ENCODE data around the gene RUVBL2. TPM values are rescaled to one million over a fixed set of nuclear protein-coding genes. Genes with fewer than 3 reads are reported as not detected.
"Not testable (repeated sequence)": the region's sequence is repeated elsewhere in the genome, so short reads cannot be mapped to it uniquely, and the experiment has no call there.

RUVBL2 gene
- total RNA-seq, 1 experiment from 2014 or later = 566 TPM

DNA sequence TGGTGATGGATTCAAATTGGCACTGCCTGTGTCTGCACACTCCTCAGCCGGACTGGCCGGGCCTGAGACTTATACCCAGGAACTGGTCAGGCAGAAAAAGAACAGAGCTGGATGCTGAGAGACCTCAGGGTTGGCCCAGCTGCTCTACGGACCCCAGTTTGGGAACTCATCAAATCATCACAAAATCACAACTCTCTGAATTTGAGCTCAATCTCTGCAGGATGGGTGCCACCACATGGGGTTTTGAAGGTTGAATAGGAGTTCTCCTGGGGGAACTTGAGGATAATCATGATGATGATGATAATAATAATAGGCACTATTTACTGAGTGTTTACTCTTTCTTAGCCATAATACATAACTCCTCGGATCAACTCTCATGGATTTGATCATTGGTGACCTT, 49.0 kb downstream of the RUVBL2 start:
- not testable (repeated sequence) for DNase-seq (ENCODE audit: low spot score)

DNA sequence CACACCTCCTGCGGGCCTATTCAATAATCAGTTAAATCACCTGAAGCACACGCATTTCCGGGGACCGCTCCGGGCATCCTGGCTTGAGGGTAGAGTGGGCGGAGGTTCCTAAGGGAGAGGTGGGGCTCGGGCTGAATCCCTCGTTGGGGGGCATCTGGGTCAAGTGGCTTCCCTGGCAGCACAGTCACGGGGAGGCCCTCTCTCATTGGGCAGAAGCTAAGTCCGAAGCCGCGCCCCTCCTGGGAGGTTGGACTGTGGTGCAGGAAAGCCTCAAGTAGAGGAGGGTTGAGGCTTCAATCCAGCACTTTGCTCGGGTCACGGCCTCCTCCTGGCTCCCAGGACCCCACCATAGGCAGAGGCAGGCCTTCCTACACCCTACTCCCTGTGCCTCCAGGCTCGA, 49.9 kb downstream of the RUVBL2 start, which contains the start of gene CGB5:
Gene CGB5 (plus strand): TSS at position 301 of the 400 bp plus-strand sequence. CDS start 362 bp downstream, outside the sequence.
- DNase-seq (ENCODE audit: low spot score) = not testable (repeated sequence)

DNA sequence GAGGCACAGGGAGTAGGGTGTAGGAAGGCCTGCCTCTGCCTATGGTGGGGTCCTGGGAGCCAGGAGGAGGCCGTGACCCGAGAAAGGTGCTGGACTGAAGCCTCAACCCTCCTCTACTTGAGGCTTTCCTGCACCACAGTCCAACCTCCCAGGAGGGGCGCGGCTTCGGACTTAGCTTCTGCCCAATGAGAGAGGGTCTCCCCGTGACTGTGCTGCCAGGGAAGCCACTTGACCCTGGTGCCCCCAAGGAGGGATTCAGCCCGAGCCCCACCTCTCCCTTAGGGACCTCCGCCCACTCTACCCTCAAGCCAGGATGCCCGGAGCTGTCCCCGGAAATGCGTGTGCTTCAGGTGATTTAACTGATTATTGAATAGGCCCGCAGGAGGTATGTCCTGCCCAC, 55.3 kb downstream of the RUVBL2 start, which contains the start of gene CGB8:
Gene CGB8 (minus strand): TSS at position 101 of the 400 bp plus-strand sequence. CDS start 372 bp downstream, outside the sequence.
- not testable (repeated sequence) for DNase-seq (ENCODE audit: low spot score)

DNA sequence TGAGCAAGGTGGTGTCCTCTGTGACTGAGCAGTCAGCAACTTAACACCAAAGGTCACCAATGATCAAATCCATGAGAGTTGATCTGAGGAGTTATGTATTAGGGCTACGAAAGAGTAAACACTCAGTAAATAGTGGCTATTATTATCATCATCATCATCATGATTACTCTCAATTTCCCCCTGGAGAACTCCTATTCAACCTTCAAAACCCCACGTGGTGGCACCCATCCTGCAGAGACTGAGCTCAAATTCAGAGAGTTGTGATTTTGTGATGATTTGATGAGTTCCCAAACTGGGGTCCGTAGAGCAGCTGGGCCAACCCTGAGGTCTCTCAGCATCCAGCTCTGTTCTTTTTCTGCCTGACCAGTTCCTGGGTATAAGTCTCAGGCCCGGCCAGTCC, 56.1 kb downstream of the RUVBL2 start:
- DNase-seq (ENCODE audit: low spot score) = not testable (repeated sequence)

DNA sequence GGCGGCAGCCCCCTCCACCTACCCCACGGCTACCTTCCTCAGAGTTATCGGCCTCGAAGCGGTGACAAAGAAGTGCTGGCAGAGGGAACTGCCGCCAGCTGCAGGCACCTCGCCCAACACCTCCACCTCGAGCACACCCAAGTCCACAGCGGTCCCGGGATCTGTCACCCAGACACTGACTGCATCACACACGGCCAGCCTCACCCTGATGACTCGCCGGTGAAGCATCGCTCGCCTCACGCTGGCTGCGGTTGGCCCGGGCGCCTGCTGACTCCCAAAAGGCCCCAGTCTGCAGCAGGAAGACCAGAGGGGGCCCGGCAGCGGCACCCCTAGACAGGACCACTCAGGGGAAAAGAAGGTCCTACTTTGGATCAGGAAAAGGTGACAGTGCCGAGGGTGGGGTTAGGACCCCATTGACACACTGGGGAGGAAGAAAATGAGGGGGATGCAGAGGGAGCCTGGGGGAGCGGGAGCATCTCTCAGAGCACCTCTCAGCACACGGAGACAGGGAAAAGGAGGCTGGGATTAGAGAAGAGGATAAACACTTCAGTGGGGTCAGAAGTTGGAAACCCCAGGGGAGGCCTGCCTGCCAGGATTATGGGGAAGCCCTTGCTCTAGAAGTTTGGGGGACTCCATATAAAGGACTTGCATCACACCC, 56.8 kb downstream of the RUVBL2 start:
- not testable (repeated sequence) for DNase-seq (ENCODE audit: low spot score)

DNA sequence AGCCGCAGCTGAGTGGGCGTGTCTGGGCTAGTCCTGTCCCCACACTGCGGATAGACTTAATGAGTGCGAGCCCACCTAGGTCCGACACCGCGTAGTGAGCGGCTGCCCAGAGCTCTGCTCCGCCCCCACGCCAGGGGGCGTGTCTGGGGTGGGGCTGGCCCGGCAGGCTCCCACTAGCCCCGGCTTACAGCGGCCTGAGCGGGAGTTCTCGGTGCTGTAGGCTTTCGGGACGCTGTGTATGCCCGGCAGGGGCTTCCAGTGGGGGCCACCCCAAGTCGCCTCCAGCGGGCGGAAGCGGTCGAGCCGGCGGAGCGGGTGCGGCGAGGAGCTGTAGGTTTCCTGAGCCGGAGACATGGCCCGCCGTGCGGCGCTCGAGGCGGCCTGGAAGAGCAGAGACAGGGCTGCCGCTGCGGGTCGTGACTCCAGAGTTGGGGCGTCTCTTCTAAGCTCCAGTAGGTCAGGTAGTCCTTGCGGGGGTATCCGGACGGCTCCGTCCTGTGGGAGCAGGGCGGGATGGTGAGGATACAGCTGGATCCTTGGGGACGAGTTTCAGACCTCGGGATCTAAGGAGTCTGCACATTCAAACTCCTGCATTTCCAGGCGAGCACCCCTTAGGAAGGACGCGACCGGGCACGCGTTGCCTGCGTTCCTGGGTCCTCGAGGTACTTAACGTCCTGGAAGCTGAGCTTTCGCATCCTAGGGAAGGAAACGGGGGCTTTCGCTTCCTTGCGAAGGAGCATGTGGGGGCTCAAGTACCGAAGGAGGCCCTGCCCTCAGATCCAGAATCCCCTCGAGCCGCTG, 62.6 kb downstream of the RUVBL2 start:
- DNase-seq (ENCODE audit: low spot score) = peak; percentile 69

DNA sequence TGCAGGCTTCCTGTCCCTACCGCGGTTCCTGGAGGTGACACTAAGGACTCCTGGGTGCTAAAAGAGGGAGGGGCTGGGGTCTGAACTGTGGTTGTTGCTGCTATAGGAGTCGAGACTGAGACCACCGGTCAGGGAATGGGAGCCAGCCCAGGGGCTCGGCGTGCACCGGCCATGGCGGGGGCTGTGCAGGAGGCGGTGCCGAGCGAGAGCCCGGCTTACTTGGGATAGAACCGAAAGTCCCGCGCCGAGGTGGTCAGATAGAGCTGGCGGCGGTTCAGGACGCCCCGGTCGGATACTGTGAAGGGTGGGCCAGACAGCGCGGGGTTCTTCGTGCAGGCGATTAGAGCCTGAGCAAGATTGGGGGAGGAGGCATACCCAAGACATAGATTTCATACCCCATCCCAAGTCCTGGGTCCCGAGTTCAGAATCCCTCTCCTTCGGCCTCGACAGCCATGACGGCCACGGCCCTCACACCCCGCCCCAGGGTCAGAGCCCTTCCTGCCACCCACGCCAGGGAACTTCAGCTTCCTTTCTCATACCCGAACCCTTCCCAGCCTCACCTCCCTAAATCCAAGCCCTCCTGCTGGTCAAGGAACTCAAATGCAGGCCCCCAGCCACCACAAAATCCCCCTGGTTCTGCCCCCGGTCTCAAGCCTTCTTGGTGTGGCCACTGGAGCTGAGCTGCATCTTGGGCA, 63.4 kb downstream of the RUVBL2 start:
- not testable (repeated sequence) for DNase-seq (ENCODE audit: low spot score)

DNA sequence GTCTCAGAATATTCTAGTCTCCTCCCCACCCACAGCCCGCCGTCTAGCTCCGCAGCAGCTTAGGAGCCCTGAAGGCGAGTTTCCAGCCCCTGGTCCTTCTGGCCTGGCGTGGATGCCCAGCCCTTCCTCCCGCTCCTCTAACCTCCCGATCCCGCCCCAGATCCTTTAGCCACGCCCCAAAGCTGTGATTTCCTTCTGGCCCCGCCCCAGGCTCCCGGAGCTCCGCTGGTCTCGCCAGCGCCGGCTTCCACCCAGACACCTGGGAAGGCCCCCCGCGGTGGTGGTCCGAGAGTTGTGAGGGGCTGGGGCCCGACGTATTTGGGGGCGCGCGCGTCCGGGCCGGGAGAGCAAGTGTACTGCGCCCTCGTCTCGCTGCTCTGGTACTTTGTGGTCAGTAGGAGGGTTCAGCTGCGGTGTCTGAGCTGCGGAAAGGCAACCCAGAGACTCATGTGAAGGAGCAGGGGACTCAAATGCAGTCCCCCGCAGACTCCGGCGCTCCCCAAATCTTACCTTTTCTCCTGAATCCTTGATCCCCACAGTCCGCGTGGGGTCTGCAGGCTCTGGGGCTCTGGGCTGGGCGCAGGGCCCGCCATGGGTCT, 64.0 kb downstream of the RUVBL2 start, which contains the start of gene CGB7:
Gene CGB7 (minus strand): TSS at position 114 of the 599 bp plus-strand sequence. CDS start 2,374 bp downstream, outside the sequence.
- DNase-seq (ENCODE audit: low spot score) = peak; percentile 79

DNA sequence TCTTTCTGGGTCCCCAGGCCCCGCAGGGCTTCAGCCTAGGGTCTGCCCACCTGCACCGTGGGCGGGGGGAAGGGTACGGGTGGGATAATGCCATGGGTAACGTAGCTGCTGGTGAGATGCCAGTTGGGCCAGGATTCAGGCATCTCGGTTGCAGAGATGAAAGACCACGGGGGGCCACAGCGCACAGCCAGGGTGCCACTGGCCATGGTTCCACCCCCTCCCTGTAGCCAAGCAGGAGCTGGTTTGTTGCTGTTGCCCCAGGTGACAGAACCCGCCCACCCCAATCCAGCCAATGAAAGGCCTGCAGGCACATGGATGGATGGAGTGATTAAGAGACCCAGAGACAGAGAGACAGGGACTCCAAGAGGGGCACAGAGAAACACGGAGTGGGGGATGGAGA, 64.9 kb downstream of the RUVBL2 start:
- peak; percentile 28 for DNase-seq (ENCODE audit: low spot score)

DNA sequence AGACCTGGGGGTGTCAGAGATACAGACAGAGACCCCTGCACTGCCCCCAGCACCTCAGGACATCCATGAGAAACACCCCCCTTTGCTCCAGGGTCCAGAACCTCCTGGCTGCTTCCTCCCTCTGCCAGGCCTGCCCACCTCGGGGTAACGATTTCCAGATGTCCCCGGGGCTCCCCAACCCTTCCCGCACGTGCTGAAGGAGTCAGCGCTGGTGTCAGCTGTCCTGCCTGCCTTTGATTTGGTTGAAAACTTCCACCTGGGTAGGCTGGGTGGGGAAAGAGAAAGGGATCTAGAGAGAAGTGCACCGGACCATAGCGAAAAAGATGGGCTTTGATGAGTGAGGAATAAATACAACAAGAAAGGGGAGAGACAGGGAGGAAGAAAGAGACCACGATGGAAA, 65.4 kb downstream of the RUVBL2 start:
- DNase-seq (ENCODE audit: low spot score) = no peak

DNA sequence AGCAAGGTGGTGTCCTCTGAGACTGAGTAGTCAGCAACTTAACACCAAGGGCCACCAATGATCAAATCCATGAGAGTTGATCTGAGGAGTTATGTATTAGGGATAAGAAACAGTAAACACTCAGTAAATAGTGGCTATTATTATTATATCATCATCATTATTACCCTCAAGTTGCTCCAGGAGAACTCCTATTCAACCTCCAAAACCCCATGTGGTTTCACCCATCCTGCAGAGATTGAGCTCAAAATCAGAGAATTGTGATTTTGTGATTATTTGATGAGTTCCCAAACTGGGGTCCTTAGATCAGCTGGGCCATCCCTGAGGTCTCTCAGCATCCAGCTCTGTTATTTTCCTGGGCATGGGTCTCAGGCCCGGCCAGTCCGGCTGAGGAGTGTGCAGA, 67.3 kb downstream of the RUVBL2 start:
- DNase-seq (ENCODE audit: low spot score) = no peak

DNA sequence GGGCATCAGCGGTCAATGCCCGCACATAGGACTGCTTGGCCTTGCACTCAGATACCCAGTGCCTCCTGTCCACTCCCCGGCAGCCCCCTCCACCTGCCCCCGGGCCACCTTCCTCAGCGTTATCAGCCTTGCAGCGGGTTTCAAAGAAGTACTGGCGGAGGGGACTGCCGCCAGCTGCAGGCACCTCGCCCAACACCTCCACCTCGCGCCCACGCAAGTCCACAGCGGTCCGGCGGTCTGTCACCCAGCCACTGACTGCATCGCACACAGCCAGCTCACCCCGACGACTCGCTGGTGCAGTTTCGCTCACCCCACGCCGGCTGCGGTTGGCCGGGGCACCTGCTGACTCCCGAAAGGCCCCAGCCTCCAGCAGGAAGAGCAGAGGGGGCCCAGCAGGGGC, 67.8 kb downstream of the RUVBL2 start:
- DNase-seq (ENCODE audit: low spot score) = no peak

DNA sequence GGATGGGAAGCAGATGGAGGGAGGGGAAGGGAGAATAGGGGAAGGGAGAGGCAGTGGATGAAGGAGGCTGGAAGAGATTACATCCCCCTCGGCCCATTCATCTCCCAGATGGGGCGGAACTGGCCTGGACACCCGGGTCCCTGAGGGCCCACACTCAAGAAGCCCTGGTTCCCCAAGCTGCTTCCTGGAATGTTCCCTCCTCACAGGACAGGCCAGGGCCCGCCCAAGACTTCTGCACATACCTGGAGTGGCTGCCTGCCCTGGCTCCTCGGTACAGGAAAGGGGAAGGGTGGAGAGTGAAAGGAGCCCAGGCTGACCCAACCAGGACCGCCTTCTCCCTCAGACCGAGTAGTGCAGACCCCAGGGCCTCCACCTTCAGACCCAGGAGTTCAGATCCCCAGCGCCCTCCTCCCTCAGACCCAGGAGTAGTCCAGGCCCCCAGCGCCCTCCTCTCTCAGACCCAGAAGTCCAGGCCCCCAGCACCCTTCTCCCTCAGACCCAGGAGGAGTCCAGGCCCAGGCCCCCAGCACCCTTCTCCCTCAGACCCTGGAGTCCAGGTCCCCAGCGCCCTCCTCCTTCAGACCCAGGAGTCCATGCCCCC, 70.4 kb downstream of the RUVBL2 start:
- DNase-seq (ENCODE audit: low spot score) = peak; percentile 47

DNA sequence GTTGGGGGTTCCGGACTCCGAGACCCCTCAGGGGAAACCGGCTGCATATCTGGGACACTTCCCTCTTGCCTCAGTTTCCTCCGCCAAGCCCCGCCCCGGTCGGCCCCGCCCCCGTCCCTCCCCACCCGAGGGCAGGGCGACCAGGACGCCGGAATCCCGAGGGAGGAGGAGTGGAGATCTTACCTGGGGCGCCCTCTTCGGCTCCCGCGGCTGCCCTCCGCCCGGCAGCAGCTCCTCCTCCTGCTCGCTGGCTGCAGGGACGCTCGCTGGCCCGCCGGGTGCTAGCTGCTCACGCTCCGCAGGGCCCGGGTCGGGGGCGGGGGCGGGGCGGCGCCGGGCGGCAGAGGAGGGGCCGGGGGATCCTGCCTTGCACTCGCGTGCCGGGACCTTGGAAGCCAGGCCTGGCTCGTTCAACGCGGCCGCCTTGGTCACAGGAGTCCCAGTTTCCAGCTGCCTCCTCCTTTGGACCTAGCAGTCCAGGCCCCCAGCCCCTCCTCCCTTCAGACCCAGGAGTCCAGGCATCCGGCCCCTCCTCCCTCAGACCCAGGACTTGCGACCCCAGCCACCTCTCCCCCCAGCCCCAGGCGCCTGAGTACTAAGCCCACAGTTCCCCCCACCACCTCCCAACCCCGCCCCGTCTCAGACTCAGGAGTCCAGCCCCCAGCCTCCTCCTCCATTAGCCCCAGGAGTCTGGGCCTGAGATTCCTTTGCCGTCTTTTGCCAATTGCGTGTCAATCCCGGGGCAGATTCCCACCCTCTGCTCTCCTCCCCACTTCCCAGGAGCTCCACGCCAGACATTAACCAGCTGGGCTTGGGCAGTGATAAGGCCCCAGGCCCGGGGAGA, 71.3 kb downstream of the RUVBL2 start, which contains the start of gene NTF4:
Gene NTF4 (minus strand): TSS at position 51 of the 844 bp plus-strand sequence. CDS start 2,821 bp downstream, outside the sequence.
- peak; percentile 32 for DNase-seq (ENCODE audit: low spot score)

Small RNA genes lying within 50 kb of the gene (small RNA-seq; reads per million reads assigned to genes)
- gene MIR6798 = not detected

Other genes with a start within 250 kb of the RUVBL2 start
- 0.05 and 0.58 TPM in 2 replicates for gene IZUMO1, start 247.0 kb upstream of the RUVBL2 start, total RNA-seq (2014; rRNA removed; shearing (Covaris generic))
- gene FUT1, start 241.2 kb upstream of the RUVBL2 start, total RNA-seq (2014; rRNA removed; shearing (Covaris generic)) = 4.6 and 6.3 TPM in 2 replicates
- gene FGF21, start 238.4 kb upstream of the RUVBL2 start, total RNA-seq (2014; rRNA removed; shearing (Covaris generic)) = not detected in 2 replicates
- gene BCAT2, start 182.9 kb upstream of the RUVBL2 start, total RNA-seq (2014; rRNA removed; shearing (Covaris generic)) = 62.8 and 65.7 TPM in 2 replicates
- not detected in 2 replicates for gene HSD17B14, start 157.4 kb upstream of the RUVBL2 start, total RNA-seq (2014; rRNA removed; shearing (Covaris generic))
- 3.9 and 5.4 TPM in 2 replicates for gene PLEKHA4, start 125.3 kb upstream of the RUVBL2 start, total RNA-seq (2014; rRNA removed; shearing (Covaris generic))
- gene PPP1R15A, start 121.5 kb upstream of the RUVBL2 start, total RNA-seq (2014; rRNA removed; shearing (Covaris generic)) = 152 and 165 TPM in 2 replicates
- gene TULP2, start 95.1 kb upstream of the RUVBL2 start, total RNA-seq (2014; rRNA removed; shearing (Covaris generic)) = not detected in 2 replicates
- gene NUCB1, start 93.6 kb upstream of the RUVBL2 start, total RNA-seq (2014; rRNA removed; shearing (Covaris generic)) = 160 and 185 TPM in 2 replicates
- 0.10 and 0.42 TPM in 2 replicates for gene DHDH, start 60.2 kb upstream of the RUVBL2 start, total RNA-seq (2014; rRNA removed; shearing (Covaris generic))
- 185 and 213 TPM in 2 replicates for gene BAX, start 39.0 kb upstream of the RUVBL2 start, total RNA-seq (2014; rRNA removed; shearing (Covaris generic))
- gene FTL, start 28.6 kb upstream of the RUVBL2 start, total RNA-seq (2014; rRNA removed; shearing (Covaris generic)) = 5,979 and 6,365 TPM in 2 replicates
- 67.1 and 71.5 TPM in 2 replicates for gene GYS1, start 578 bp upstream of the RUVBL2 start, total RNA-seq (2014; rRNA removed; shearing (Covaris generic))
- not detected in 2 replicates for gene LHB, start 23.2 kb downstream of the RUVBL2 start, total RNA-seq (2014; rRNA removed; shearing (Covaris generic))
- not detected in 2 replicates for gene CGB3, start 30.4 kb downstream of the RUVBL2 start, total RNA-seq (2014; rRNA removed; shearing (Covaris generic))
- not detected in 2 replicates for gene CGB2, start 38.0 kb downstream of the RUVBL2 start, total RNA-seq (2014; rRNA removed; shearing (Covaris generic))
- 1.5 TPM in 1 of 2 replicates, not detected in the other for gene CGB1, start 43.0 kb downstream of the RUVBL2 start, total RNA-seq (2014; rRNA removed; shearing (Covaris generic))
- gene CGB5, start 50.0 kb downstream of the RUVBL2 start, total RNA-seq (2014; rRNA removed; shearing (Covaris generic)) = not detected in 2 replicates
- gene CGB8, start 55.2 kb downstream of the RUVBL2 start, total RNA-seq (2014; rRNA removed; shearing (Covaris generic)) = not detected in 2 replicates
- gene CGB7, start 63.9 kb downstream of the RUVBL2 start, total RNA-seq (2014; rRNA removed; shearing (Covaris generic)) = not detected in 2 replicates
- gene NTF4, start 70.9 kb downstream of the RUVBL2 start, total RNA-seq (2014; rRNA removed; shearing (Covaris generic)) = 0.29 TPM in 1 of 2 replicates, not detected in the other
- not detected in 2 replicates for gene KCNA7, start 78.8 kb downstream of the RUVBL2 start, total RNA-seq (2014; rRNA removed; shearing (Covaris generic))
- 994 and 1,107 TPM in 2 replicates for gene SNRNP70, start 91.6 kb downstream of the RUVBL2 start, total RNA-seq (2014; rRNA removed; shearing (Covaris generic))
- gene LIN7B, start 120.5 kb downstream of the RUVBL2 start, total RNA-seq (2014; rRNA removed; shearing (Covaris generic)) = 12.0 and 19.9 TPM in 2 replicates
- 5.9 and 6.0 TPM in 2 replicates for gene C19orf73, start 125.3 kb downstream of the RUVBL2 start, total RNA-seq (2014; rRNA removed; shearing (Covaris generic))
- 22.9 and 30.1 TPM in 2 replicates for gene PPFIA3, start 125.7 kb downstream of the RUVBL2 start, total RNA-seq (2014; rRNA removed; shearing (Covaris generic))
- gene HRC, start 161.5 kb downstream of the RUVBL2 start, total RNA-seq (2014; rRNA removed; shearing (Covaris generic)) = 0.08 TPM in 1 of 2 replicates, not detected in the other
- gene TRPM4, start 163.9 kb downstream of the RUVBL2 start, total RNA-seq (2014; rRNA removed; shearing (Covaris generic)) = 28.7 and 33.7 TPM in 2 replicates